ENCODE data around the gene CREB3L2. TPM values are rescaled to one million over a fixed set of nuclear protein-coding genes. Genes with fewer than 3 reads are reported as not detected.
"Not testable (repeated sequence)": the region's sequence is repeated elsewhere in the genome, so short reads cannot be mapped to it uniquely, and the experiment has no call there.

Gene CREB3L2
- polyA plus RNA-seq, 3 donors, result 6.9 to 12.9 (median 11.9) TPM

DNA sequence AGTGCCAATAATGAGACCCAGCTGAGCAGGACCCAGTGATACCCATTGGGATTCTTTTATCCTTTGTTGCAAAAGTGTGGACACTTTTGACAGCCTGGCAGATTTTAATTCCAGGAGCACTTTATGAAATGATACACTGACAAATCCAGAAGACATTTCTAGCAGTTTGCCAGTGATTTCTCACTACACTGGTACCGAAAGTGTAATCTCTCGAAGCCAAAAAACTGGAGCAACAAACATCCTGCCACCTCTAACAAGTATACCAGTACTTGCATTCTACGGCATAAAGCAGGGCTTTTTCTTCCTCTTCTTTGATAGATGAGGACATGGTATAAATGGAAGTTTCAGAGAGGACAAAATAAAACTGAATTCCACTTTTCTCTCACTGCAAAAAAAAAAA is 46.0 kb upstream of the CREB3L2 start:
- no peak for DNase-seq
- H3K9ac ChIP-seq (ENCODE audit: insufficient read depth, low read length, poor library complexity, severe bottlenecking), result no peak overlapping the region
- Mint-ChIP-seq H3K9me3 (peaks cover 4 to 16% (median 10%) of the 10 kb centered on the region in 7 donors), H3K4me3 (no peak overlapping the region), H3K27me3 (ENCODE audit: low read depth in 3 of 3) (peaks cover 0 to 3% (median 0%) of the 10 kb centered on the region in 3 donors), H3K36me3 (no peaks in the 10 kb centered on the region), H3K4me1 (peaks cover 4% of the 10 kb centered on the region), H3K27ac (no peak overlapping the region)
- H4K20me1 ChIP-seq (ENCODE audit: insufficient read depth, low read length), result no peaks in the 10 kb centered on the region
- H3K79me2 ChIP-seq (ENCODE audit: insufficient read depth, low read length), result no peaks in the 10 kb centered on the region
- H3K4me2 ChIP-seq (replicated peaks; ENCODE audit: extremely low read depth, low read length, poor library complexity, severe bottlenecking), result no peak overlapping the region
- TF ChIP-seq, protein P1, sequence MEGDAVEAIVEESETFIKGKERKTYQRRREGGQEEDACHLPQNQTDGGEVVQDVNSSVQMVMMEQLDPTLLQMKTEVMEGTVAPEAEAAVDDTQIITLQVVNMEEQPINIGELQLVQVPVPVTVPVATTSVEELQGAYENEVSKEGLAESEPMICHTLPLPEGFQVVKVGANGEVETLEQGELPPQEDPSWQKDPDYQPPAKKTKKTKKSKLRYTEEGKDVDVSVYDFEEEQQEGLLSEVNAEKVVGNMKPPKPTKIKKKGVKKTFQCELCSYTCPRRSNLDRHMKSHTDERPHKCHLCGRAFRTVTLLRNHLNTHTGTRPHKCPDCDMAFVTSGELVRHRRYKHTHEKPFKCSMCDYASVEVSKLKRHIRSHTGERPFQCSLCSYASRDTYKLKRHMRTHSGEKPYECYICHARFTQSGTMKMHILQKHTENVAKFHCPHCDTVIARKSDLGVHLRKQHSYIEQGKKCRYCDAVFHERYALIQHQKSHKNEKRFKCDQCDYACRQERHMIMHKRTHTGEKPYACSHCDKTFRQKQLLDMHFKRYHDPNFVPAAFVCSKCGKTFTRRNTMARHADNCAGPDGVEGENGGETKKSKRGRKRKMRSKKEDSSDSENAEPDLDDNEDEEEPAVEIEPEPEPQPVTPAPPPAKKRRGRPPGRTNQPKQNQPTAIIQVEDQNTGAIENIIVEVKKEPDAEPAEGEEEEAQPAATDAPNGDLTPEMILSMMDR (IDR thresholded peaks at IDR 0.05), result no peak
- H3K27me3 ChIP-seq (ENCODE audit: control insufficient read depth in 2 of 2, insufficient read depth in 2 of 2, low read length in 2 of 2), result no peaks in the 10 kb centered on the region
- H3K4me3 ChIP-seq (replicated peaks in 1 of 3; ENCODE audit: low read depth in 2 of 3, low read length in 3 of 3), result no peak overlapping the region
- no CpG with 5 or more reads among the region's 3 CpGs for WGBS (ENCODE audit: insufficient coverage)
- no peaks in the 10 kb centered on the region for H3K36me3 ChIP-seq (replicated peaks in 1 of 2; ENCODE audit: control insufficient read depth in 1 of 2, insufficient read depth in 2 of 2, low read length in 2 of 2)
- H3K9me3 ChIP-seq (replicated peaks in 1 of 2; ENCODE audit: control insufficient read depth in 1 of 2, insufficient read depth in 1 of 2, low read length in 2 of 2), result peaks cover 0 to 6% of the 10 kb centered on the region in 2 donors
- no peak overlapping the region for H3K27ac ChIP-seq (ENCODE audit: low read depth in 1 of 2, low read length in 2 of 2)
- no peak overlapping the region for H2AFZ ChIP-seq (ENCODE audit: insufficient read depth, low read depth, low read length, poor library complexity, severe bottlenecking)
- H3K4me1 ChIP-seq (ENCODE audit: control insufficient read depth in 1 of 2, insufficient read depth in 2 of 2, low read length in 2 of 2), result no peaks in the 10 kb centered on the region
- intact Hi-C loops (cut with micrococcal nuclease), result no loop called here

DNA sequence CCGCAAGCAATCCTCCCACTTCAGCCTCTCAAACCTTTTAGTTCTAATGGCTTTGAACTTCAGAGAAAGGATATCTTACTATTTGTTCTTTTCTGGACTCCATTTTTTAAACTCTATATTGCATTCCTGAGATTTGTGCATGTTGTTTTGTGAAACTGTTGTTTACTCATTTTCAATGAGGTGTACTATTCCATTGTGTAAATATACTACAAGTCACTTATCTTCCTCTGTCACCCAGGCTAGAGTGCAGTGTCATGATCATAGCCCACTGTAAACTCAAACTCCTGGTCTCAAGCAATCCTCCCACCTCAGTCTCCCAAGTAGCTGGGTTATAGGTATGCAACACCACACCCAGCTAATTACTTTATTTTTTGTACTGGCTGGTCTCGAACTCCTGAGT is 43.0 kb upstream of the CREB3L2 start:
- no peaks in the 10 kb centered on the region for H3K9me3 ChIP-seq (replicated peaks in 1 of 2; ENCODE audit: control insufficient read depth in 1 of 2, insufficient read depth in 1 of 2, low read length in 2 of 2)
- H3K4me2 ChIP-seq (replicated peaks; ENCODE audit: extremely low read depth, low read length, poor library complexity, severe bottlenecking), result no peak overlapping the region
- no peak overlapping the region for H3K9ac ChIP-seq (ENCODE audit: insufficient read depth, low read length, poor library complexity, severe bottlenecking)
- H3K36me3 ChIP-seq (replicated peaks in 1 of 2; ENCODE audit: control insufficient read depth in 1 of 2, insufficient read depth in 2 of 2, low read length in 2 of 2), result no peaks in the 10 kb centered on the region
- no peaks in the 10 kb centered on the region for H3K4me1 ChIP-seq (ENCODE audit: control insufficient read depth in 1 of 2, insufficient read depth in 2 of 2, low read length in 2 of 2)
- no peak for DNase-seq
- no peaks in the 10 kb centered on the region for H4K20me1 ChIP-seq (ENCODE audit: insufficient read depth, low read length)
- WGBS (ENCODE audit: insufficient coverage), result no CpG with 5 or more reads among the region's 2 CpGs
- no peak overlapping the region for H3K4me3 ChIP-seq (replicated peaks in 1 of 3; ENCODE audit: low read depth in 2 of 3, low read length in 3 of 3)
- Mint-ChIP-seq H3K36me3 (no peaks in the 10 kb centered on the region), H3K4me3 (no peak overlapping the region), H3K27me3 (ENCODE audit: low read depth in 3 of 3) (peaks cover 0 to 2% (median 0%) of the 10 kb centered on the region in 3 donors), H3K9me3 (peaks cover 0 to 10% (median 5%) of the 10 kb centered on the region in 7 donors), H3K4me1 (peaks cover 4% of the 10 kb centered on the region), H3K27ac (no peak overlapping the region)
- no peaks in the 10 kb centered on the region for H3K27me3 ChIP-seq (ENCODE audit: control insufficient read depth in 2 of 2, insufficient read depth in 2 of 2, low read length in 2 of 2)
- H3K79me2 ChIP-seq (ENCODE audit: insufficient read depth, low read length), result no peaks in the 10 kb centered on the region
- TF ChIP-seq, protein P1 (IDR thresholded peaks at IDR 0.05), result no peak
- H2AFZ ChIP-seq (ENCODE audit: insufficient read depth, low read depth, low read length, poor library complexity, severe bottlenecking), result no peak overlapping the region
- no peak overlapping the region for H3K27ac ChIP-seq (ENCODE audit: low read depth in 1 of 2, low read length in 2 of 2)
- intact Hi-C loops (cut with micrococcal nuclease), result no loop called here

DNA sequence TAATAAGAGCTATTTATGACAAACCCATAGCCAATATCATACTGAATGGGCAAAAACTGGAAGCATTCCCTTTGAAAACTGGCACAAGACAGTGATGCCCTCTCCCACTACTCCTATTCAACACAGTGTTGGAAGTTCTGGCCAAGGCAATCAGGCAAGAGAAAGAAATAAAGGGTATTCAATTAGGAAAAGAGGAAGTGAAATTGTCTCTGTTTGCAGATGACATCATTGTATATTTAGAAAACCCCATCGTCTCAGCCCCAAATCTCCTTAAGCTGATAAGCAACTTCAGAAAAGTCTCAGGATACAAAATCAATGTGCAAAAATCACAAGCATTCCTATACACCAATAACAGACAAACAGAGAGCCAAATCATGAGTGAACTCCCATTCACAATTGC is 38.2 kb upstream of the CREB3L2 start:
- H3K4me3 ChIP-seq (replicated peaks in 1 of 3; ENCODE audit: low read depth in 2 of 3, low read length in 3 of 3); H3K4me1 ChIP-seq (ENCODE audit: control insufficient read depth in 1 of 2, insufficient read depth in 2 of 2, low read length in 2 of 2); intact Hi-C loops (cut with micrococcal nuclease); H3K27ac ChIP-seq (ENCODE audit: low read depth in 1 of 2, low read length in 2 of 2); H3K9ac ChIP-seq (ENCODE audit: insufficient read depth, low read length, poor library complexity, severe bottlenecking); H3K4me1 Mint-ChIP-seq; H3K79me2 ChIP-seq (ENCODE audit: insufficient read depth, low read length); H3K4me2 ChIP-seq (replicated peaks; ENCODE audit: extremely low read depth, low read length, poor library complexity, severe bottlenecking); H3K4me3 Mint-ChIP-seq; DNase-seq; H3K27me3 ChIP-seq (ENCODE audit: control insufficient read depth in 2 of 2, insufficient read depth in 2 of 2, low read length in 2 of 2); H2AFZ ChIP-seq (ENCODE audit: insufficient read depth, low read depth, low read length, poor library complexity, severe bottlenecking); H3K36me3 ChIP-seq (replicated peaks in 1 of 2; ENCODE audit: control insufficient read depth in 1 of 2, insufficient read depth in 2 of 2, low read length in 2 of 2); H3K27ac Mint-ChIP-seq; H3K36me3 Mint-ChIP-seq; H3K27me3 Mint-ChIP-seq (ENCODE audit: low read depth in 3 of 3); H4K20me1 ChIP-seq (ENCODE audit: insufficient read depth, low read length): not testable (repeated sequence)
- H3K9me3 Mint-ChIP-seq, result peaks cover 13 to 37% (median 20%) of the 10 kb centered on the region in 7 donors
- no CpG with 5 or more reads among the region's 1 CpG for WGBS (ENCODE audit: insufficient coverage)
- H3K9me3 ChIP-seq (replicated peaks in 1 of 2; ENCODE audit: control insufficient read depth in 1 of 2, insufficient read depth in 1 of 2, low read length in 2 of 2), result peaks cover 15% of the 10 kb centered on the region in 2 donors

Measured in CD14-positive monocyte (primary cell).